Endodermal cell (in vitro differentiated cells): ENCODE measurements around the gene TTC7B. TPM values are rescaled to one million over a fixed set of nuclear protein-coding genes. Genes with fewer than 3 reads are reported as not detected.

Experiments used
- DNase-seq: peaks from one replicate; pipeline ENCODE4 v3.0.0-alpha.2; 2017
- H3K27ac ChIP-seq: 2 replicates; pipeline ENCODE4 v1.5.1; 2013; ENCODE audit warnings: mild to moderate bottlenecking, low read depth, low read length, moderate library complexity
- H3K27me3 ChIP-seq: 2 replicates; pipeline ENCODE4 v1.6.1; 2013; ENCODE audit warnings: mild to moderate bottlenecking, low read length, moderate library complexity; ENCODE audit not compliant: insufficient read depth, control insufficient read depth, poor library complexity, severe bottlenecking
- H3K36me3 ChIP-seq: 2 replicates; pipeline ENCODE4 v1.7.0; 2013; ENCODE audit warnings: mild to moderate bottlenecking, low read length, moderate library complexity; ENCODE audit not compliant: control insufficient read depth, insufficient read depth
- H3K4me1 ChIP-seq: one replicate; pipeline ENCODE4 v1.7.0; 2013; ENCODE audit warnings: low read length; ENCODE audit not compliant: control insufficient read depth, insufficient read depth
- H3K4me3 ChIP-seq: 2 replicates; pipeline ENCODE4 v1.5.1; 2013; ENCODE audit warnings: mild to moderate bottlenecking, low read length, moderate library complexity
- H3K9ac ChIP-seq: 2 replicates; pipeline ENCODE4 v1.6.1; 2013; ENCODE audit warnings: mild to moderate bottlenecking, low read length, moderate library complexity; ENCODE audit not compliant: poor library complexity, severe bottlenecking; ENCODE audit errors: extremely low read depth
- H3K9me3 ChIP-seq: 2 replicates; pipeline ENCODE4 v1.6.1; 2013; ENCODE audit warnings: mild to moderate bottlenecking, low read length, moderate library complexity; ENCODE audit not compliant: control insufficient read depth
- H3K27ac Mint-ChIP-seq: 2 replicates; pipeline ENCODE4 v1.8.0; 2020; ENCODE audit warnings: mixed read lengths
- H3K27me3 Mint-ChIP-seq: 2 replicates; pipeline ENCODE4 v1.8.0; 2021; ENCODE audit warnings: mild to moderate bottlenecking, mixed read lengths; ENCODE audit not compliant: insufficient read depth
- H3K36me3 Mint-ChIP-seq: 2 replicates; pipeline ENCODE4 v1.8.0; 2020; ENCODE audit warnings: low read depth, mixed read lengths
- H3K4me1 Mint-ChIP-seq: 2 replicates; pipeline ENCODE4 v1.8.0; 2020; ENCODE audit warnings: mixed read lengths
- H3K4me3 Mint-ChIP-seq: 2 replicates; pipeline ENCODE4 v1.8.0; 2020; ENCODE audit warnings: mild to moderate bottlenecking, moderate library complexity, mixed read lengths
- H3K9me3 Mint-ChIP-seq: 2 replicates; pipeline ENCODE4 v1.8.0; 2020; ENCODE audit warnings: mild to moderate bottlenecking, mixed read lengths
- WGBS, 2 experiments: methylation state at CpG; one replicate each; pipeline versions ENCODE4 v1.1.5 to v1.1.7; 2013; ENCODE audit warnings: missing lambda C conversion rate in 2 of 2, mixed read lengths in 1 of 2; ENCODE audit not compliant: insufficient coverage in 1 of 2, insufficient read length in 1 of 2; 5-methylcytosine and 5-hydroxymethylcytosine counted together
- total RNA-seq, 2 donors: library from RNA; stranded (reverse); fragmentation: NEBNext Ultra II Directional in 1 of 2; extraction: Animal tissue kit (Norgen Biotek cat#: 25700) in 1 of 2; gene quantifications; 2 replicates in 1 of 2; 3 replicates in 1 of 2; pipeline ENCODE4 v1.2.1, GENCODE V29; 2021
- TF ChIP-seq, protein P1 (sequence below): fragments of 200-600 bp; sonication (generic); conservative IDR thresholded peaks from 2 replicates; pipeline ENCODE4 v1.5.0; 2021; ENCODE audit warnings: antibody characterized with exemption, mild to moderate bottlenecking

The TTC7B gene
- total RNA-seq, 2 donors from 2014 or later: 51.3 to 62.6 TPM

DNA sequence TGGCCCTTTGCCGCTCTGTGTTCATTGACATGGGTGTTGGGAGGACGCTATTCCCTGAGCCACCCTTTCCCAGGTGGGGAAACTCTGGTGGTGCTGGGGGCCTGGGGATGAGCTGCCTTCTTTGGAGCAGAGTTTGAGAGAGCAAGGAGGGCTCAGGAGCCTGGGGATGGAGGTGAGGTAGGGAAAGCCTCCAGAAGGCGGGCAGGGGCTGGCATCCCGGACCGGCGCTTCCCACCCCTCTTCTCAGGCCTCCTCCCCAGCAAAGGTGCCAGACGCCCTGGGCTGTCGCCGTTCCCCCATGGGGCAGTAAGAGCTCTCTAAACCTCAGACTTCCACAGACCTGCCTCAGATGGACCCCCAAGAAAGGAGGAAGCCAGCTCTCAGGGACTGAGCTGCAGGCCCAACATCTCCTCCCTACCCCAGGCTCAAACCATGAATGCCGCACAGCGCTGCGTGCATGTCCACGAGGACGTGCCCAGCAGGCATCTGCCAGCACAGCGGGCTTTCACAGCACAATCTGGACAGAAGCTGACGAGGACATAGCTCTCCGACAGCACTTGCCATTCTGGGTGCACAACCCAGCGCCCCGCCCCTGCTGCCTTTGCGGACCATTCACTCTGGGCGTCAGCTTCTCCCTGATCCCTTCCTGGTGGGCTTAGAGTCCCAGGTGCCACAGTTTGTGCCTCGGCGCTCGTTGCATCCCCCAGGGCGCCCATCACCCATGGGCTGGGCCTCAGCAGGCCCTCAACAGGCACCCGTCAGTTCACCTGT lies 14.9 kb upstream of the TTC7B start:
- no peaks in the 10 kb centered on the region for H3K4me1 Mint-ChIP-seq
- no peaks in the 10 kb centered on the region for H3K36me3 Mint-ChIP-seq
- H3K27ac ChIP-seq: no peak overlapping the region
- no peaks in the 10 kb centered on the region for H3K36me3 ChIP-seq
- H3K27me3 ChIP-seq: peaks cover 22% of the 10 kb centered on the region
- TF ChIP-seq, protein P1, sequence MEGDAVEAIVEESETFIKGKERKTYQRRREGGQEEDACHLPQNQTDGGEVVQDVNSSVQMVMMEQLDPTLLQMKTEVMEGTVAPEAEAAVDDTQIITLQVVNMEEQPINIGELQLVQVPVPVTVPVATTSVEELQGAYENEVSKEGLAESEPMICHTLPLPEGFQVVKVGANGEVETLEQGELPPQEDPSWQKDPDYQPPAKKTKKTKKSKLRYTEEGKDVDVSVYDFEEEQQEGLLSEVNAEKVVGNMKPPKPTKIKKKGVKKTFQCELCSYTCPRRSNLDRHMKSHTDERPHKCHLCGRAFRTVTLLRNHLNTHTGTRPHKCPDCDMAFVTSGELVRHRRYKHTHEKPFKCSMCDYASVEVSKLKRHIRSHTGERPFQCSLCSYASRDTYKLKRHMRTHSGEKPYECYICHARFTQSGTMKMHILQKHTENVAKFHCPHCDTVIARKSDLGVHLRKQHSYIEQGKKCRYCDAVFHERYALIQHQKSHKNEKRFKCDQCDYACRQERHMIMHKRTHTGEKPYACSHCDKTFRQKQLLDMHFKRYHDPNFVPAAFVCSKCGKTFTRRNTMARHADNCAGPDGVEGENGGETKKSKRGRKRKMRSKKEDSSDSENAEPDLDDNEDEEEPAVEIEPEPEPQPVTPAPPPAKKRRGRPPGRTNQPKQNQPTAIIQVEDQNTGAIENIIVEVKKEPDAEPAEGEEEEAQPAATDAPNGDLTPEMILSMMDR: no peak
- H3K9ac ChIP-seq: no peak overlapping the region
- peaks cover 54% of the 10 kb centered on the region for H3K27me3 Mint-ChIP-seq
- peaks cover 5% of the 10 kb centered on the region for H3K9me3 ChIP-seq
- WGBS, 2 experiments: 84 to 90% methylated on average over 12 to 26 of the region's 26 CpGs
- DNase-seq: peak; percentile 41
- H3K4me3 Mint-ChIP-seq: no peak overlapping the region
- H3K4me3 ChIP-seq: no peak overlapping the region
- no peaks in the 10 kb centered on the region for H3K4me1 ChIP-seq
- no peak overlapping the region for H3K27ac Mint-ChIP-seq
- peaks cover 14% of the 10 kb centered on the region for H3K9me3 Mint-ChIP-seq

GRCh38 chr14:90829677-90830076 lies 13.4 kb upstream of the TTC7B start:
- Histone ChIP-seq H3K4me3 (no peak overlapping the region), H3K4me1 (no peaks in the 10 kb centered on the region), H3K27me3 (peaks cover 22% of the 10 kb centered on the region), H3K9me3 (peaks cover 13% of the 10 kb centered on the region), H3K36me3 (no peaks in the 10 kb centered on the region), H3K27ac (no peak overlapping the region), H3K9ac (no peak overlapping the region)
- Mint-ChIP-seq H3K4me1 (no peaks in the 10 kb centered on the region), H3K4me3 (no peak overlapping the region), H3K9me3 (peaks cover 25% of the 10 kb centered on the region), H3K27me3 (peaks cover 65% of the 10 kb centered on the region), H3K36me3 (peaks cover 2% of the 10 kb centered on the region), H3K27ac (no peak overlapping the region)
- 88% methylated on average over 4 of the region's 4 CpGs; no CpG with 5 or more reads in 1 of the 2 experiments for WGBS, 2 experiments
- no peak for DNase-seq
- TF ChIP-seq, protein P1: no peak

DNA sequence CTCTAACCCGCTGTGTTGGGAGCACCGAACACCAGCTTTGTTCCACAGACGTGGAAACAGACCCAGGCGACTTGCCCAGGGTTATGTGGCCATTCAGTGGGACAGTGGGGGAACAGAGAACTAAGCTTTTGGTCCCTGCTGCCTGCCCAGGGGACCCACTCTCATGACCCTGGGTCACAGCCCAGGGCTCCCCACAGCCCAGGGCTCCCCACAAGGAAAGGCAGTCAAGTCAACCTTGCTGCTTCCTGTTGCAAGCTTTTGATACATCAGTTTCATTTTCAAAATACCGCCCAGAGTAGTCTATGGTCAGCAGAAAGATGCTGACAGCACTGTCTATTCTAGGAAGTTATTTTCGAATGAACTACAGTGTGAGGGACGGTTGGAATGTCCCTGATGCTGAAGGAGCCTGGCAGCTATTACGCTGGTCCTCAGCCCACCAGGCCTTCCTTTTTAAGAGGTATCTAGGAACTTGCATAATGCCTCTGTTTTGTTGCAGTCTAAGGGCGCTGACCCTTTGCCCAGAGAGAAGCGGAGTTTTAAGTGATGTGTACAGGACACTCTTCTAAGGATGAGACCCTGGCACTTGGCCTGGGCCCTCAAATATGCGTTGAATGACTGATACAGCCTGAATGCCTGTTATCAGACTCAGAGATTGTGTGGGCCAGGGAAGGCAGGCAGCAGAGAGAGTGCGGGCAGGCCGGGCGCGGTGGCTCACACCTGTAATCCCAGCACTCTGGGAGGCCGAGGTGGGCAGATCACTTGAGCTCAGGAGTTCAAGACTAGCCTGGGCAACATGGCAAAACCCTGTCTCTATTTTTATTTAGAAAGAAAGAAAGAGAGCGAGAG lies 12.6 kb upstream of the TTC7B start:
- Histone ChIP-seq H3K4me3 (peak overlapping the region; percentile 62), H3K9ac (no peak overlapping the region), H3K27ac (no peak overlapping the region), H3K4me1 (no peaks in the 10 kb centered on the region), H3K9me3 (peaks cover 19% of the 10 kb centered on the region), H3K27me3 (peaks cover 22% of the 10 kb centered on the region), H3K36me3 (no peaks in the 10 kb centered on the region)
- DNase-seq: no peak
- Mint-ChIP-seq H3K36me3 (peaks cover 2% of the 10 kb centered on the region), H3K27me3 (peaks cover 69% of the 10 kb centered on the region), H3K4me3 (no peak overlapping the region), H3K4me1 (no peaks in the 10 kb centered on the region), H3K9me3 (peaks cover 30% of the 10 kb centered on the region), H3K27ac (no peak overlapping the region)
- TF ChIP-seq, protein P1: no peak
- 84 to 89% methylated on average over 12 to 17 of the region's 17 CpGs for WGBS, 2 experiments
